ENCODE results near the gene DNAJC30.

- TF ChIP-seq CTCF (IDR thresholded peaks at IDR 0.05; ENCODE audit: low read depth, low read length, poor library complexity, severe bottlenecking) (no peak), EZH2phosphoT487 (IDR thresholded peaks at IDR 0.05; ENCODE audit: borderline replicate concordance, low read length) (no peak)
These were observed 49.9 kb downstream of the DNAJC30 start for GRCh38 chr7:73633323-73633722.

Measured in DOHH2 (cell line).